Spleen (tissue), 11 donors: Measurements from ENCODE around the gene USHBP1. TPM values are rescaled to one million over a fixed set of nuclear protein-coding genes. Genes with fewer than 3 reads are reported as not detected.

Experiments
- DNase-seq: peaks from one replicate; pipeline ENCODE4 v3.0.0-alpha.2; 2020
- H3K27ac ChIP-seq, 8 donors: fragments of 200-600 bp; sonication (generic) in 7 of 8; 1 replicate in 4 of 8; 2 replicates in 4 of 8; pipeline versions ENCODE4 v1.5.0 to v1.8.0; 2016 to 2021; ENCODE audit warnings: inconsistent platforms in 4 of 8, mild to moderate bottlenecking in 4 of 8, moderate library complexity in 1 of 8
- H3K27me3 ChIP-seq, 7 donors: fragments of 200-600 bp; sonication (generic) in 6 of 7; replicated peaks in 1 of 7; 1 replicate in 4 of 7; 2 replicates in 3 of 7; pipeline versions ENCODE4 v1.5.0 to v1.8.0; 2016 to 2021; ENCODE audit warnings: inconsistent platforms in 3 of 7, mild to moderate bottlenecking in 1 of 7
- H3K36me3 ChIP-seq, 6 donors: fragments of 200-600 bp; sonication (generic) in 5 of 6; 1 replicate in 4 of 6; 2 replicates in 2 of 6; pipeline versions ENCODE4 v1.5.0 to v1.8.0; 2016 to 2021; ENCODE audit warnings: inconsistent platforms in 2 of 6
- H3K4me1 ChIP-seq, 6 donors: fragments of 200-600 bp; sonication (generic) in 5 of 6; 1 replicate in 3 of 6; 2 replicates in 3 of 6; pipeline versions ENCODE4 v1.5.0 to v1.8.0; 2016 to 2021; ENCODE audit warnings: inconsistent platforms in 3 of 6
- H3K4me3 ChIP-seq, 8 donors: fragments of 200-600 bp; sonication (generic) in 7 of 8; 1 replicate in 4 of 8; 2 replicates in 4 of 8; pipeline versions ENCODE4 v1.5.0 to v1.8.0; 2016 to 2021; ENCODE audit warnings: inconsistent platforms in 4 of 8, mild to moderate bottlenecking in 4 of 8, moderate library complexity in 2 of 8
- H3K9me3 ChIP-seq, 8 donors: fragments of 200-600 bp; sonication (generic) in 7 of 8; 1 replicate in 4 of 8; 2 replicates in 4 of 8; pipeline versions ENCODE4 v1.5.0 to v1.8.0; 2016 to 2021; ENCODE audit warnings: inconsistent platforms in 4 of 8
- CTCF ChIP-seq, 11 experiments: fragments of 200-600 bp in 7 of 11; fragments of 450-650 bp in 4 of 11; sonication (generic) in 4 of 11; IDR thresholded peaks in 8 of 11; conservative IDR thresholded peaks in 3 of 11; 1 replicate in 7 of 11; 2 replicates in 4 of 11; pipeline versions ENCODE4 v1.4.0 to v1.8.0; 2016 to 2021; ENCODE audit warnings: antibody characterized with exemption in 11 of 11, inconsistent platforms in 4 of 11, mild to moderate bottlenecking in 1 of 11
- POLR2A ChIP-seq, 3 donors: fragments of 450-650 bp; IDR thresholded peaks; one replicate each; pipeline ENCODE4 v1.5.1; 2017; ENCODE audit warnings: antibody characterized with exemption in 3 of 3, mild to moderate bottlenecking in 1 of 3
- POLR2AphosphoS5 ChIP-seq, 3 donors: sonication (generic); formaldehyde crosslinking; IDR thresholded peaks; one replicate each; pipeline ENCODE4 v1.5.1; 2017; ENCODE audit warnings: antibody characterized with exemption in 3 of 3
- WGBS, 5 donors: extraction: QIAGEN DNeasy Blood & Tissue Kit in 3 of 5; methylation state at CpG; one replicate each; pipeline versions ENCODE4 v1.1.5 to v1.1.7; 2013 to 2018; 5-methylcytosine and 5-hydroxymethylcytosine counted together
- intact Hi-C: fragments of 100-400 bp; cut with DNase I; formaldehyde crosslinking; loops from one replicate; pipeline ENCODE4 v1.15.0; 2023; ENCODE audit warnings: low total_unique reads
- polyA plus RNA-seq, 3 donors: library from polyadenylated mRNA; stranded (reverse); fragments of 200-250 nt; gene quantifications; one replicate each; pipeline ENCODE4 v1.2.1, GENCODE V29; 2013
- total RNA-seq, 7 donors: library from RNA; depleted of rRNA in 3 of 7; stranded (reverse); fragments of >200 nt in 3 of 7; fragmentation: NEBNext Ultra II Directional in 4 of 7; extraction: Animal tissue kit (Norgen Biotek cat#: 25700) in 4 of 7; gene quantifications; one replicate each; pipeline versions ENCODE4 v1.1.0 to v1.2.1, GENCODE V29; 2016 to 2021
- donor health status: healthy with polysubstance abuse.
- donor health status: DM: no; HTN: no; CAD: no; lungs with moderate emphysema.
- donor health status: DM: no; HTN: no; CAD: no.
- donor health status: Bipolar disorder and iron deficiency.
- donor health status: healthy.
- donor health status: DM: no; HTN: no; CAD: no.
- donor health status: DM: yes; HTN: yes; CAD: no.

The USHBP1 gene
- total and polyA plus RNA-seq, 10 donors: 3.1 to 16.6 (median 8.3) TPM

DNA sequence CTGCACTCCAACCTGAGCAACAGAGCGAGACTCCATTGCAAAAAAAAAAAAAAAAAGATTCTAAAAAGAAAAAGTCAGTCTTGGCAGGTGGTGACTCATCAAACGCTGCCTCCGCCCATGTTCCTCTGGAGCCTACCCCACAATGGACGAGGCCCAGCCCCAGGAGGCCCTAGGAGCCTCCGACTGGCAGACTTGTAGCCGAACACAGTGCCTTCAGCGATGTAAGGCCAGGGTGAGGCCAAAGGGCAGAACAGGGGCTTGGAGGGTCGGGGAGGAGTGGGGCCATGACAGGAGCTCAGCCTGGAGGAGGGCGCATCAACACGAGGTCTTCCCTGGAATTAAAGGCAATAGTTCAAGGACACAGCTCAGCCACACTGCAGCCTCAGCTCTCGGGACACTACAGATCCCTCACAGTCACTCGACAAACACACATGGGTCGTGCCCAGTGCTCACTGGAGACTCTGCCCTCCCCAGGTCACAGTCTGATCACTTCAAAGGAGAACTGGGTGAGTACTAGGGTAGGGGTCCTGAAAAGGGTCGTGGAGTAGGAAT lies 44.3 kb downstream of the USHBP1 start:
- Histone ChIP-seq H3K36me3 (peaks cover 0 to 43% (median 25%) of the 10 kb centered on the region in 6 donors), H3K4me1 (peaks cover 0 to 19% (median 9%) of the 10 kb centered on the region in 6 donors), H3K27ac (no peak overlapping the region), H3K4me3 (no peak overlapping the region), H3K27me3 (no peaks in the 10 kb centered on the region), H3K9me3 (no peaks in the 10 kb centered on the region)
- DNase-seq: no peak
- intact Hi-C loops: no loop called here
- WGBS, 5 donors: 50 to 65% (median 62%) methylated on average over 11 to 14 of the region's 14 CpGs
- TF ChIP-seq POLR2A (IDR thresholded peaks at IDR 0.05) (no peak), CTCF (IDR thresholded peaks at IDR 0.05 in 8 of 11, conservative IDR thresholded peaks at IDR 0.05 in 3 of 11) (no peak), POLR2AphosphoS5 (IDR thresholded peaks at IDR 0.05) (peak in 1 of 3 donors; percentile 31)

- Histone ChIP-seq H3K27ac (no peak overlapping the region), H3K4me1 (peaks cover 4 to 20% (median 17%) of the 10 kb centered on the region in 6 donors), H3K36me3 (peaks cover 0 to 43% (median 25%) of the 10 kb centered on the region in 6 donors), H3K9me3 (no peaks in the 10 kb centered on the region), H3K27me3 (no peaks in the 10 kb centered on the region), H3K4me3 (no peak overlapping the region)
- TF ChIP-seq POLR2AphosphoS5 (IDR thresholded peaks at IDR 0.05) (no peak), POLR2A (IDR thresholded peaks at IDR 0.05) (no peak), CTCF (IDR thresholded peaks at IDR 0.05 in 8 of 11, conservative IDR thresholded peaks at IDR 0.05 in 3 of 11) (no peak)
- no peak for DNase-seq
- WGBS, 5 donors: 94 to 98% (median 98%) methylated on average over 6 to 8 of the region's 8 CpGs
- intact Hi-C loops: no loop called here
Measured at GRCh38 chr19:17219286-17219685, 45.3 kb downstream of the USHBP1 start.

DNA sequence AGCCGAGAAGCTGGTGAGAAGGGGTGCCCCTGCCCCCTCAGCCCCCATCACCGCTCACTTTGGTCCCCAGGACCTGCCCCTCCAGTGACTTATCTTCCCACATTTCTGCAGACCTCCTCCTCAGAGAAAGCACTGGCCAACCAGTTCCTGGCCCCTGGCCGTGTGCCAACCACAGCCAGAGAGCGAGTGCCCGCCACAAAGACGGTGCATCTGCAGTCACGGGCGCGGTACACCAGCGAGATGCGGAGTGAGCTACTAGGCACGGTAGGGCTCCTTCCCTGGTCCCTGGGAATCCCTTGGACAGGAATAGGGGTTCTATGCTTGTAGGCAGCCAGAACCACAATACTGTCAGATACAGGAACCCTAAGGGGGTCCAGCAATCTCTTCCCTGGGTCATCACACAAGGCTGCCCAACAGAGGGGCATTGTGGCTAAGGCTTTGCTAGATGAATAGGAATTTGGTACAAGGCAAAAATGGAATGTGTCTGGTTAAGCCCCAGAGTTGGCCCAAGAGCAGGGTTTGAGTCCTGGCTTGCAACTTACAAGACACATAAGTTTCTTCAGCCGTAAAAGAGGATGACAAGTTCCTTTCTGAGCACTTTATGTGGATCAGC lies 48.4 kb downstream of the USHBP1 start:
- peaks cover 0 to 70% (median 46%) of the 10 kb centered on the region in 6 donors for H3K36me3 ChIP-seq
- peak overlapping the region in 7 of 8 donors; percentile 60 to 83 (median 66) for H3K4me3 ChIP-seq
- 79 to 93% (median 90%) methylated on average over 12 to 13 of the region's 13 CpGs for WGBS, 5 donors
- peak overlapping the region in 6 of 8 donors; percentile 88 to 97 (median 96) for H3K27ac ChIP-seq
- peaks cover 4 to 21% (median 17%) of the 10 kb centered on the region in 6 donors for H3K4me1 ChIP-seq
- intact Hi-C loops: no loop called here
- peak; percentile 82 for DNase-seq
- H3K9me3 ChIP-seq: no peaks in the 10 kb centered on the region
- TF ChIP-seq CTCF (IDR thresholded peaks at IDR 0.05 in 8 of 11, conservative IDR thresholded peaks at IDR 0.05 in 3 of 11): no peak
- TF ChIP-seq POLR2A (IDR thresholded peaks at IDR 0.05): no peak
- peak in 1 of 3 donors; percentile 27 for TF ChIP-seq POLR2AphosphoS5 (IDR thresholded peaks at IDR 0.05)
- H3K27me3 ChIP-seq: no peaks in the 10 kb centered on the region
